ENCODE results near the gene GSG1L2. TPM values are rescaled to one million over a fixed set of nuclear protein-coding genes. Genes with fewer than 3 reads are reported as not detected.

Gene GSG1L2
- total RNA-seq, 1 experiment from 2014 or later: not detected

GRCh38 chr17:9760266-9760665 is 61.6 kb downstream of the GSG1L2 start:
- no peak overlapping the region for H3K4me2 ChIP-seq (ENCODE audit: low read length)
- no peaks in the 10 kb centered on the region for H3K9me3 ChIP-seq (ENCODE audit: control insufficient read depth in 1 of 2, insufficient read depth in 1 of 2, low read depth in 1 of 2, low read length in 2 of 2)
- ATAC-seq (no peak), DNase-seq (ENCODE audit: low read depth, low spot score) (no peak)
- H3K27ac ChIP-seq (ENCODE audit: low read depth, low read length): no peak overlapping the region
- RAD21 ChIA-PET (ENCODE audit: low non-redundant PET in 1 of 2, low total read pairs in 2 of 2, uncharacterized antibody in 2 of 2, unreplicated experiment in 2 of 2): no interaction called here
- H3K9me2 ChIP-seq (ENCODE audit: insufficient read depth): no peaks in the 10 kb centered on the region
- no peaks in the 10 kb centered on the region for H3K79me2 ChIP-seq (ENCODE audit: insufficient read depth, low read length)
- CTCF ChIA-PET: interaction anchor here (6.0 kb wide), 1 partner anchor 8 kb away, joined by 30 read pairs; no protein-coding TSS in a partner anchor
- no TSS peak for BruUV-seq (replicated peaks)
- H3K9ac ChIP-seq (ENCODE audit: low read length): no peak overlapping the region
- intact Hi-C loops (cut with micrococcal nuclease): no loop called here
- no peak overlapping the region for H2AFZ ChIP-seq (ENCODE audit: low read depth, low read length, poor library complexity, severe bottlenecking)
- no peaks in the 10 kb centered on the region for H3K4me1 ChIP-seq (ENCODE audit: control insufficient read depth in 1 of 2, insufficient read depth in 2 of 2, low read length in 2 of 2)
- H3K36me3 ChIP-seq (ENCODE audit: control insufficient read depth in 1 of 2, insufficient read depth in 2 of 2, low read length in 2 of 2): no peaks in the 10 kb centered on the region; a peak in 1 of 4 replicates
- H4K20me1 ChIP-seq (ENCODE audit: insufficient read depth): no peaks in the 10 kb centered on the region
- POLR2A ChIA-PET: no interaction called here
- H3K27me3 ChIP-seq (ENCODE audit: insufficient read depth, low read length): peaks cover 20% of the 10 kb centered on the region; the same call in 1 of the 2 replicates
- H3K4me3 ChIP-seq (replicated peaks in 1 of 2; ENCODE audit: low read depth in 1 of 2, low read length in 2 of 2): no peak overlapping the region
- TF ChIP-seq, protein P1, sequence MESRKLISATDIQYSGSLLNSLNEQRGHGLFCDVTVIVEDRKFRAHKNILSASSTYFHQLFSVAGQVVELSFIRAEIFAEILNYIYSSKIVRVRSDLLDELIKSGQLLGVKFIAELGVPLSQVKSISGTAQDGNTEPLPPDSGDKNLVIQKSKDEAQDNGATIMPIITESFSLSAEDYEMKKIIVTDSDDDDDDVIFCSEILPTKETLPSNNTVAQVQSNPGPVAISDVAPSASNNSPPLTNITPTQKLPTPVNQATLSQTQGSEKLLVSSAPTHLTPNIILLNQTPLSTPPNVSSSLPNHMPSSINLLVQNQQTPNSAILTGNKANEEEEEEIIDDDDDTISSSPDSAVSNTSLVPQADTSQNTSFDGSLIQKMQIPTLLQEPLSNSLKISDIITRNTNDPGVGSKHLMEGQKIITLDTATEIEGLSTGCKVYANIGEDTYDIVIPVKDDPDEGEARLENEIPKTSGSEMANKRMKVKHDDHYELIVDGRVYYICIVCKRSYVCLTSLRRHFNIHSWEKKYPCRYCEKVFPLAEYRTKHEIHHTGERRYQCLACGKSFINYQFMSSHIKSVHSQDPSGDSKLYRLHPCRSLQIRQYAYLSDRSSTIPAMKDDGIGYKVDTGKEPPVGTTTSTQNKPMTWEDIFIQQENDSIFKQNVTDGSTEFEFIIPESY (IDR thresholded peaks at IDR 0.05; ENCODE audit: extremely low read depth, insufficient replicate concordance, low read length): no peak
- TF ChIP-seq CTCF (IDR thresholded peaks at IDR 0.05 in 2 of 3, conservative IDR thresholded peaks at IDR 0.05 in 1 of 3; ENCODE audit: borderline replicate concordance in 1 of 3, insufficient read depth in 1 of 3, low read depth in 2 of 3, low read length in 2 of 3): no peak
- TF ChIP-seq EGR1 (IDR thresholded peaks at IDR 0.05; ENCODE audit: low read depth): no peak
- no peak for TF ChIP-seq TCF7L2 (IDR thresholded peaks at IDR 0.05; ENCODE audit: borderline replicate concordance, extremely low read depth, insufficient read depth, insufficient read length)
- TF ChIP-seq SRF (IDR thresholded peaks at IDR 0.05; ENCODE audit: low read depth): no peak
- no peak for TF ChIP-seq ZNF274 (IDR thresholded peaks at IDR 0.05; ENCODE audit: low read depth, low read length)
